HG03175 (cell line): ENCODE measurements around the gene ARTN.
A peak's percentile ranks its signal among the peaks of the same experiment; 100 is the strongest.

Experiments
- ATAC-seq: cut with Tn5 transposase; IDR thresholded peaks from one replicate; pipeline ENCODE4 v1.9.1; 2021; ENCODE audit warnings: mild to moderate bottlenecking, moderate library complexity; ENCODE audit not compliant: unreplicated experiment

The ARTN gene

DNA sequence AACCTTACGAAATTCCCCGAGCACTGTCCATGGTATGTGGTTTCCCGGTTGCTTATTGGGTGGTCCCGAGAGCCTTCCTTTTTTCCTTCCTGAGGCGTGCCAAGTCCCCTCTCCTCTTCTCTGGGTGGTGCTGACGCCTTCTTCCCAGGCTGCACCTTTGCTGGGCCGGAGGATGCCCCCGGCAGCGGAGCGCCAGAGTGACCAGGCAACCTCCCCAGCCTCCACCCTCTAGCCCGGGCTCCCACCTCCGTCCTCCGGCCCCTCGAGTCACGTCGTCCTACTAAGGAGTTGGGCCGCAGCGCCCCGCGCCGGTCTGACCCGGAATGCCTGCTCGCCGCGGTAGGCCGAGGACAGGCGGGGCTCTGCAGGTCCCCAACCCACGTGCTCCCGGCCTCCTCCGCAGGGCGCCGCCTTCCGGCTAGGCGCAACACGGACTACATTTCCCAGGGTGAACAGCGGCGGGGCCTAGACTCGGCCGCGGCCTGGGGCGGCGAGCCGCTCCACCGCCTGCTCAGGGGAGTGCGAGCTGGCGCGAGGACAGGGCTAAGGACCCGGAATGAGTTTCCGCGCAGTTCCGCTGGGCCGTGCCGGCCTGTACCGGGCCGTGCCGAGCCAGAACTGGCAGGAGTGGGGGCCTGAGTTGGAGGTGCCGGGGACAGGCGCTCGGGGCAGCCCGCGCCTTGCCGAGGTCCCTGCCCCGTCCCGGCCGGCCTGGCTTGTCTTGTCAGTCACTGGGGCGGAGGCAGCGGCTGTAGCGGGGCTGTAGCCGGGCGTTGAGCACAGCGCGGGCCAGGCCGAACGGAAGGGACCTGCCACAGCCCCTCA, 12.8 kb downstream of the ARTN start, which contains the start of gene IPO13:
Gene IPO13, plus strand, starts transcription at position 715 of the 825 bp plus-strand sequence. CDS start 651 bp downstream, outside the sequence.
- peak; percentile 90 for ATAC-seq

DNA sequence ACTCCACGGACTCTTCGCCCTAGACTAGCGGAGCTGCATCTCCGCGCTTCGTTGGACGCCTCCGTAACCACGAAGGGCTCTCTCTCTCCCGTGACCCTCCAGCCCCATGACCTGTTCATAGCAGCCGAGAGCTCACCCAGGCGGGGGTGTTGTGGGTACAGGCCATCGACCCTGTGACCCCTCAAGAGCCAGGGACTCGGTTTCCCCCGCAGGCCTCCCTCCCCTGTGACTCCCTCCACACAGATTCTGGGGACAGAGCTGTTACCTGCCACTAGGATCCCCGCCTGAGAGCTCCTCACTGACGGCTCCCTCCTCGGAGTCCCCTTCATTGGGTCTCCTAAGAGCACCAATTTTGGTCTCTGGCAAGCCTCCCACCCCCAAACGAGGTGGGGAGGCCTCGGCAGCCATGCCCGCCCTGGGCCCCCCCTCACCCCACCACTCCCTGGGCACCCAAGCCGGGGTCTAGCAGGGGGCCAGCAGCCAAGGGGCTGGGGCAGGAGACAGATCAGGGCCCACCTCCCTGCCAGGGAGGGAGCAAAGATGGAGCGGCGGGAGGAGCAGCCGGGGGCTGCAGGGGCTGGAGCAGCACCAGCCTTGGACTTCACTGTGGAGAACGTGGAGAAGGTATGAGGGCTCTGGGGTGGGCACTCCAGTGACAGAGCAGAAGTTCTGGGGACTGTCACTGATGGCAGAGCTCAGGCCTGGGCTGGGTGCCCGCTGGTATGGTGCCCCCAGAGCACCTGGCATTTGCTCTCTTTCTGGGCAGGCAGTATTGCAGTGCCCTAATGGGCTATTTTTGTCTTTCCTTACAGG, 13.7 kb downstream of the ARTN start:
- peak; percentile 26 for ATAC-seq

DNA sequence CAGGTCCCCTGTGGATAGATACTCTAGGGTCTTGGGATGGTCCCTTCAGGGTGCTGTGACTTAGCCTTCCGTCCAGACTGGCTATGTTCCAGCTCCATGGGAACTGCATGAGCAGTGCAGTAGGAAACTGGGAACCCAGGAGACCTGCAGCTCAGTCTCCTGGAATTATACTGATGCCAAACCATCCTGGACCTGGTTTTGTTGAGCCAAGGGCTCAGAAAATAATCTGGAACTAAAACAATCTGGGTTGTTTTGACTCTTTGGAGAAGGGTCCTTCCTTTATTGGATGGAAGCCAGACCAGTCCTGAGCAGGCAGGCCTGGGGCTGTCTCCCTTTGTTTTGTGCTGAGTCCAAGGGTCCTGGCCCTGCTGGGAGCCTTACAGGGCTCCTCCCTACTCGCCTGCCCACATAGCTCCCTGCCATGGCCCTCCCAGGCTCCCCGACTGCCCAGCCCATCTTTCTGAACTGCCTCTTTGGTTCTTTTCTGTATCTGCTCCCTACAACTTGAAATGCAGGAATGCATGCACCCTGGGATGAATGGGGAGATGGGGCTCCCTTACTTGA, 14.4 kb downstream of the ARTN start:
- ATAC-seq, result no peak

DNA sequence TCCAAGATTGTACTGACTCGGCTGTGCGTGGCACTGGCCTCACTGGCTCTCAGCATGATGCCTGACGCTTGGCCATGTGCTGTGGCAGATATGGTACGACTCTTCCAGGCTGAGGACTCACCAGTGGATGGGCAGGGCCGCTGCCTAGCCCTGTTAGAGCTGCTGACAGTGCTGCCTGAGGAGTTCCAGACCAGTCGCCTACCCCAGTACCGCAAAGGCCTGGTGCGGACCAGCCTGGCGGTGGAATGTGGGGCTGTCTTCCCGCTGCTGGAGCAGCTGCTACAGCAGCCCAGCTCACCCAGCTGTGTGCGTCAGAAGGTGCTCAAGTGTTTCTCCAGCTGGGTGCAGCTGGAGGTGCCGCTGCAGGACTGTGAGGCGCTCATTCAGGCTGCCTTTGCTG, 16.1 kb downstream of the ARTN start:
- ATAC-seq, result no peak

DNA sequence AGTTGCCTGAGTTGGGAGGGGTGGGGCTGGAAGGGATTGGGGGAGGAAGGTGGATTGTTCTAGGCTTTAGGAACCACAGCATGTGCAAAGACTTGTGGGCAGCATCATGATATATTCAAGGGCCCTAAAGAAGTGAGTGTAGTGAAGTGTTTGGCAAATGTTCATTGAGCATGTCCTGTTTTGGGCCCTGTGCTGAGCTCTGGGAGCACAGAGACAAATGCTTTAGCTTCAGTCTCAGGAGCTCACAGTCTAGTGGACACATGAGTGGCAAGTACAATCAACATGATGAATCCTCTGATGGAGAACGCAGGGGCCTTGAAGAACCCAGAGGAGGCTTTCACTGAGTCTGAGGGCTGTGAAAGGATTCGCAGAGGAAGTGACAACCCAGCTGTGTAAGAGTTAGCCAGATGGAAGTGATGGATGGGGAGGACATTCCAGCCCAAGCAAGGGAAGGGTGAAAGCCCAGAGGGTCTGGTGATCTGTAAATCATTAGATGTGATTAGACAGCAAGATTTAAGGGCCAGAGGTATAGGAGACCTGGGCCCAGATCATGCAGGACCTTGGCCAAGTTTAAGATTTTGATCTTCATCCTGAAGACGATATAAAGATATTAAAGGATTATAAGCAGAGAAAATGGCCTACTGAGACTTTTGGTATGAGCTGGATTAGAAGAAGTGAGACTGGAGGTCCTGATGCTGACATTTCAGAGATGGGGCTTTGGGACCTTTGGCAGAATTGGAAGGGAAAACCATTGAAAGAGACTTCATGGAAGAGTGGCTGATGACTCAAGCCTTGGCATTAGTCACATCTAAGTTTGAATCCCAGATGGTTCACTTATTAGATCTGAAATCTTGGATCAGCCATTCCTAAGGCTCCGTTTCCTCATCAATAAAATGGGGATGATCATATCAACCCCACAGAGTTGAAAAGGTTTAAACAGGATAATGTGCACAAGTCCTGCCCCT, 17.7 kb downstream of the ARTN start:
- ATAC-seq, result no peak

DNA sequence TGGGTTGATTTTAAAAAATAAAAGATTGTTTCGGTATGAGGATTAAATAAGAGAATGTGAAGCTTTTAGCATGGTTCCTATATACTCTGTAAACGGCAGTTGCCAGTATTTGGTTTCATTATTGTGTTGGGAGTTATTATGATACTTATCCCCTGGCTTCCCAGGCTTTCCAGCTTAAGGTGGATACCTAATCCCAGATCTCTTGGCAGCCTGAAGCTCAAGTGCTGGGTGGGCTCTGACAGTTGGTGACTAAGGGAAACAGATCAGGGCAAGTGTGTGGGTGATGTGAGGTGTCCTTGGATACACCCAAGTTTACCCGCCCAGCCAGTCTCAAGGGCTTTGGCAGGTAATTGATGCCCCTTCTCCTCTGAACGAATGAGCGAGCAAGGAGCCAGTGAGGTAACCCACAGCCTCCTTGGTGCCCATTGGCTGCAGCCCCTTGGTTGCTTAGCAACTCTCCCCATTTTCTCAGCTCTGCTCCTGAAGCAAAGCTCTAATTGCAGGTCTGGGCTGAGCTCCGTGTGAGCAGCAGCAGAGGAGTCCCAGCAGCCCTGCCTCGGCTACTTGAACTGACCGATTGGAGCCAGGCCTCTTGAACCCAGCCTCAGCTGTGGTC, 19.2 kb downstream of the ARTN start:
- ATAC-seq, result no peak

DNA sequence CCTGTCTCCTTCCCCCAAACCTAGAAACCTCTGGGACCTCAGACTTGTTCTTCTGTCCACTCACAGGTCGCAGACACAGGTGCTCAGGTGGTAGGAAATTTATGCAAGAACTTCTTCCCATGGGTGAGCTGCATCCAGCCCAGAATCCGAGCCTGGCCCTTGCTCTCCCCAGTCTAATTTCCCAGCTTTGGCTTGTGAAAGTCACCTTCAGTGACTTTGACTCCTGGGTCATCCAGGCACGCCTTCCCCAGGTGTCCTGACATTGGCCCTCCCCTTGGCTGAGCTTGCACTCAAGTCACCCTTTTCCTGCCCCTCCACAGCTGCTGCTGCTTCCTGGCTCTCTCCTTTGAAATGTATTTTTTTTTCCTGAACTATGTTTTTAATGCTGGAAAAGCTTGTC, 19.8 kb downstream of the ARTN start:
- no peak for ATAC-seq

DNA sequence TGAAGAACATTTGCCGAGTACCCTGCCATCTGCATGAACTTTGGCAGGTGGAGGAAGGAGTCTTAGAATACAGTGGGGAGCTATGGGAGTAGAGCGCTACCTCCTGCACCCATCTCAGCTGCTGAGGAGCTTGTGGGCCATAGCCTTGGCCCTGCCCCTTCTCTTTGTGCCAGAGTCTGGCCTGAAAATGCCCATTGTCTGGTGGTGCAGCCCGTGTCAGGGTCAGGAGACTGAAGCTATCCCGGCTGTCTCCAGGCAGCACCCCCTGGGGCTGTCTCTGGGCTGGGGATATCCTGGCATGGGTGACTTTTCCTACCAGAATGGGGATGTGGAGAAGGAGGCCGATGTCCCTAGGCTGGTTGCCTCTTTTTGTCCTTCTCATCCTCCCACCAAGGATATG, 20.4 kb downstream of the ARTN start:
- no peak for ATAC-seq

DNA sequence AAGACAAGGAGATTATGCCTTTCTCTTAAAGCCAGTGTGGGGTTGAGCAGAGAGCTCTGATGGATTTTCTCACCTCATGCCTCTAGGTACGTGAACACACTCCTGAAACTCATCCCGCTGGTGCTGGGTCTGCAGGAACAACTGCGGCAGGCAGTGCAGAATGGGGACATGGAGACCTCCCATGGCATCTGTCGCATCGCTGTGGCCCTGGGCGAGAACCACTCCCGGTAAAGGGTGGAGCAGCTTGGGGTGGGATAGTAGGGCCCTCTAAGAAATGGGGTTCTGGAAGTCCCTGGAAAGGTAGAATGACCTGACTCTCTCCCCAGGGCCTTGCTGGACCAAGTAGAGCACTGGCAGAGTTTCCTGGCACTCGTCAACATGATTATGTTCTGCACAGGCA, 22.6 kb downstream of the ARTN start:
- no peak for ATAC-seq

DNA sequence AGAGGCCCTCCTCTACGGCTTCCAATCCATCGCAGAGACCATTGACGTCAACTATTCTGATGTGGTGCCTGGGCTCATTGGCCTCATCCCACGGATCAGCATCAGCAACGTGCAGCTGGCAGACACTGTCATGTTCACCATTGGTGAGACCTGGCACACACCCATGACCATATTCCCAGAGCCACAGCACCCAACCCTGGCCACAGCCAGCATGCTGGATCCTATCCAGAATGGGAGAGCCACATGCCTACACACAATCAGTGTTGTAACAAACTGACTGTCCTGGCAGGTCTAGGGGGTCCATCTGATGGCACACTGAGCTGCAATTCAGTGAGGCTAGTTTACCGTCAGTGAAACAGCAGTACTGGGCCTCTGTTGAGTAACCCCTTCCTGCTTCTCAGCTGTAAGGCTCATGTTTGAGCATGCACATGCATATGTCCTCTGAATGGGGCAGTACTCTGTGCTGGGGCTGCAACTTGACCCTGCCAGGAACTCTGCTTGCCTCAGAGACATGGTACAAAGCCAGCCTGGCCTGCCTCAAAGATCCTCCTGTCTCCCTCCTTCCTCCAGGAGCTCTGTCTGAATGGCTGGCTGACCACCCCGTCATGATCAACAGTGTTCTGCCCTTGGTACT, 23.9 kb downstream of the ARTN start:
- no peak for ATAC-seq

DNA sequence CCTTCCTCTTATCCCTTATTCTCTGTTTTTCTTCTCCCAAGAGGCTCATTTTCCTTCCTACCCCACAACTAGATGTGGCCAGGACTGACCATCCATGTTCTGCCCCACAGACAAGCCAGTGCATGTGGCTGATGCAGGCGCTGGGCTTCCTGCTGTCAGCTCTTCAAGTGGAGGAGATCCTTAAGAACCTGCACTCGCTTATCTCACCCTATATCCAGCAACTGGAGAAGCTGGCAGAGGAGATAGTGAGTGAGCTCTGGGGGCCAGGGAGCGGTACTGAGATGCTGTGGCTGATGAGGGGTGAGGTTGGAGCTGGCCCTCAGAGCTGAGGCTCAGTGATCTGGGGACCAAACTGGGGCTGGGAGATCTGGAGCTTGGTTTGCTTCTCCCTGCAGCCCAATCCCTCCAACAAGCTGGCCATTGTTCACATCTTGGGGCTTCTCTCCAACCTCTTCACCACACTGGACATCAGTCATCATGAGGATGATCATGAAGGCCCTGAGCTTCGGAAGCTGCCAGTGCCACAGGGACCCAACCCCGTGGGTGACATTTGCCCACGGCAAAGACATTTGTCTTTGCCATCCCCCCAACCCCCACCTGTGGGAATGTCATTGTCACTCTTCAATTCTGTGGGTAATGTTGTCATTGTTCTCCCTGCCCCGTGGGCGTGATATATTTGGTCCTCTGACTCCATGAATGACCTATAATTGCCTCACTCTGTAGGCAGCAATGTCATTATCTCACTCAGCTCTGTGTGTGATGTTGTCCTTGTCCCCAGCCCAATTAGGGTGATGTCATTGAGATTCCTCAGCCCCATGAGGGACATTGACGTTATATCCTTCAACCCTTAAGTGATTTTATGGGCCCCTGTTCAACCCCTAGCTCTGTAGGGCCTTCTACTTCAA, 25.0 kb downstream of the ARTN start:
- ATAC-seq, result no peak

DNA sequence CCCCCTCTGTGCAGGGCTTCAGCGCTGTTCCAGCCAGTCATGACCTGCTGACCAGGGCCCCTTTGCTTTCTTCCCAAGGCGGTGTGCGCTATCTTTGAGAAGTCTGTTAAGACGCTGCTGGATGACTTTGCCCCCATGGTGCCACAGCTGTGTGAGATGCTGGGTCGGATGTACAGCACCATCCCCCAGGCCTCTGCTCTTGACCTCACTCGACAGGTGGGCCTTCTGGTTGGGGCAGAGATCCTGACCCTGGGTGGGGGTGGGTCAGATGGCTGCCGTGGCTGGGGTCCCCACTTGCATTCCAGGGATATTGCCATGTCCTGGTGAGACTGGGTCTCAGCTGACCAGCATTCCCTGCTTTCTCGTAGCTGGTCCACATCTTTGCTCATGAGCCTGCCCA, 27.2 kb downstream of the ARTN start:
- ATAC-seq, result no peak

DNA sequence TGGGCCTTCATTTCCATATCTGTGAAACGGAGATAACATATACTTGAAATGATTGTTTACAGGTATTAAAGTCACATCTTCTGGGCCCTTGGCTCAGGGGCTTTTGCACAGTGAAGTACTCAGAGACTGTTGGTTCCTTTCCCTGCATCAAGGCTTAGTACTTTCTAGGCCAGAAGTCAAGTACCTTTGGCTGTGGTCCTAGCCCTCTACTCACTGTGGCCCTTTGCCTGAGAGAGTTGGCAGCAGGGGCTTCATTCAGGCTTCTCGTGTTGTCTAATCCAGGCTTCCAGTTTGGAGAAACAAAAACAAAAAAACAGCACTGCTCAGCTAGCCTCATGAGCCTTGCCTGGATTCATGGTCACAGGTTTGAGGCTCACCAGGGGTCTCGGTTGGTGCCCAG, 28.1 kb downstream of the ARTN start:
- no peak for ATAC-seq

DNA sequence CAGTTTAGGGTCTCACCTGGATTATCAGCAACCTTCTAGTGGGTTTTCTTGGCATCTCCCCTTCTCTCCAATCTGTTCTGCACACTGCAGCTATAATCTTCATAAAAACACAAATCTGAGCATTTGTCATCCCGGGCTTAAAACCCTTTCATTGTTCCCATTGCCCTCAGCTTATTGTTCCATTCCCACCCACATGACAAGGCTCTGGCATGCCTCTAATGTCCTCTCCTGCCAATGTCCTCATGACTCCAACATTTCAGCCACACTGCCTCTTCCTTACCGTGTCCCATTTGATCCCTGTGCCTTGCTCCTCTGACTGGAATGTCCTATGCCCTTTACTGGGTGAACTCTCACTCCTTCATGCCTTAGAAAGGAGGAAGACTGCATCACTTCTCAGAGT, 28.7 kb downstream of the ARTN start:
- ATAC-seq, result no peak

DNA sequence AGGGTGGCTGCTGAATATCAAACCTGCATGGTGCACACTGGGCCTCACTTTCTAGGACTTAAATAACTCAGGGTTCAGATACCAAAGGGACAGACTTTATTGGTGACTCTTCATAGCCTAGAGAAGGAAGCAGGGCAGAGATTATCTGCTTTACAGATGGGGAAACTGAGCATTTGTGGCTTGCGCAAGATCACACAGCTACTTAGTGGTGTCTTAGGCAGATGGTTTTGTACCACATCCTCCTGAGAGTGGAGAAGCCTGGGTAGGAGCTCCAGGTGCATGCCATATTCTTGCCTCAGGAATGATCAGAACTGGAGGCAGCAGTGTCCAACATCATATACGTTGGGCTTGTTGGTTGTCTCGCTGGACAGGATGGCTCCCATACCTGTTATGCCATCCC, 29.4 kb downstream of the ARTN start:
- ATAC-seq, result no peak

DNA sequence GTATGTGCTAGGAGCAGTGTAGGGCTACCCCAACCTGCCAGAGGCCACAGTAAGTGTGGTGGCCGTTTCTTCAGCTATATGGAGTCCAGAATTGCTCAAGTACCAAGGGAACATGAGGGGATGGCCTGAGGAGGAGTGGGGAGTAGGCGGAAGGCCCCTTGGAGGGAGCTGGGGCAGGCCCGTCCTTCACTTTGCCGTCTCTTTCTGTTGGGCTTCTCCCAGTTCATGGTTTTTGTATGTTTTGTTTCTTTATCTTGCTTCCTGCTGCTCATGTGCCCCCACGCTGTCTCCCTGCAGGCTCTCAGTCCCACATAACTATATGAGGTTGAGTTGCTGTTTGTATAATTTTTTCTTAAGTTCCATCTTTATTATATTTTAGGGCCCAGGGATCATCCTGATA, 30.3 kb downstream of the ARTN start:
- ATAC-seq, result no peak

DNA sequence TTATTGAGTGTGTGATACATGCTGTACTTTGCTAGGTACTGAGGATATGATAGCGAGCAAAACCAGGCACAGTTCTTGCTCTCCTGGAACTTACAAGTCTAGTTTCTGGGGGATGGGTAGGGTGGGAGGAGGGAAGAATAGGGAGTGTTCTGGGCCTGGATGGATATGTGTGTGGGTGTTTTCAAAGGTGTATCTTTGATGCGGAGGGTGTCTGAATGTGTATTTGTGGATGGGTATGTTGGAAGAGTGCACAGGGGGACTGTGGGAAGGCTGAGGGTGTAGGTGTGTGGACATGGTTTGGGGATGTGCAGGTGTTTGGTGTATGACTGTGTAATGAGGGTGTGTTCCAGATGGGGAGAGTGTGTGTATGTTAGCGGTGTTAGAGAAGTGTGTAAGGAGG, 31.7 kb downstream of the ARTN start:
- ATAC-seq, result no peak

DNA sequence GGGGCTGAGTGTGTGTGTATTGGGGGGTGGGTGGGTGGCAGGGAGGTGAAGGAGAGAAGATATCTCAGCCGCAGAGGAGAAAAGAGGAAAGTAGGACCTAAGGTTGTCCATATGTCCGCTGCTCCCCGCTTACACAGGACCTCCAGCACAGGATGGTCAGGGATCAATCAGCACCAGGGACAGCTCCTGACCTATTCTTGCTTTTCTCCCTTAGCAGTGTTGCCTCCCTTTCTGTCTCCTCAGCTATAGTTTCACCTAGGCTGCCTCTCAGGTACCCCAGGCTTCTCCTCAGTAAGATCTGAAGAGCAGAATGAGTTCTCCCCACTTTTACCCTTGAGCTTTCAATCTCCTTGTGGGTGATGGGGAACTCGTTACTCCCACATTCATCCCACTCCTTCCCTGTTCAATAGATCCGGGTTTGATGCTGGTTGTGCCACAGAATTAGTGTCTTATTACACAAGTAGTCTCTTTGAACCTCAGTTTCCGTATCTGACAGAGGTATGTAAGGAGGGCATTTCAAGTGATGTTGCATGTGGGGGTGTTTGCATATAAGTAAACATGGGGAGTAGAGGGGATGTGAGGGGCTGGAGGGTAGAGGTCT, 34.8 kb downstream of the ARTN start:
- ATAC-seq, result no peak

DNA sequence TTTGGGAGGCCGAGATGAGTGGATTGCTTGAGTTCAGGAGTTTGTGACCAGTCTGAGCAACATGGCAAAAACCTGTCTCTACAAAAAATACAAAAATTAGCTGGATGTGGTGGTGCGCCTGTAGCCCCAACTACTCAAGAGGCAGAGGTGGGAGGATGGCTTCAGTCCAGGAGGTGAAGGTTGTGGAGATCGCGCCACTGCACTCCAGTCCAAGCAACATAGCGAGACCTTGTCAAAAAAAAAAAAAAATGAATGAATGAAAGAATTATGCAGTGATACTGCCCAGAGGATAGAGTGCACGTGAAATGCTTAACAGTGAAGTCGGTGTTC, 35.8 kb downstream of the ARTN start:
- no peak for ATAC-seq
